Osteocyte (in vitro differentiated cells): Measurements from ENCODE around the gene PLVAP. TPM values are rescaled to one million over a fixed set of nuclear protein-coding genes. Genes with fewer than 3 reads are reported as not detected.

Experiments used
- DNase-seq: peaks from one replicate; pipeline ENCODE4 v3.0.0; 2021; ENCODE audit warnings: mixed read lengths; ENCODE audit not compliant: unreplicated experiment; ENCODE audit errors: extremely low spot score
- H3K27ac Mint-ChIP-seq: one replicate; pipeline ENCODE4 v1.8.0; 2021; ENCODE audit warnings: mild to moderate bottlenecking, mixed read lengths; ENCODE audit not compliant: unreplicated experiment
- H3K27me3 Mint-ChIP-seq: one replicate; pipeline ENCODE4 v1.8.0; 2021; ENCODE audit warnings: mixed read lengths; ENCODE audit not compliant: unreplicated experiment
- H3K36me3 Mint-ChIP-seq: one replicate; pipeline ENCODE4 v1.8.0; 2021; ENCODE audit warnings: mixed read lengths; ENCODE audit not compliant: unreplicated experiment
- H3K4me1 Mint-ChIP-seq: one replicate; pipeline ENCODE4 v1.8.0; 2021; ENCODE audit warnings: mixed read lengths; ENCODE audit not compliant: unreplicated experiment
- H3K4me3 Mint-ChIP-seq: one replicate; pipeline ENCODE4 v1.8.0; 2021; ENCODE audit warnings: mild to moderate bottlenecking, moderate library complexity, mixed read lengths; ENCODE audit not compliant: unreplicated experiment
- H3K9me3 Mint-ChIP-seq: one replicate; pipeline ENCODE4 v1.8.0; 2021; ENCODE audit warnings: mixed read lengths; ENCODE audit not compliant: unreplicated experiment
- CTCF ChIP-seq: fragments of 200-600 bp; sonication (generic); IDR thresholded peaks from 2 replicates; pipeline ENCODE4 v1.5.0; 2021; ENCODE audit warnings: antibody characterized with exemption, mild to moderate bottlenecking, moderate library complexity
- total RNA-seq: library from RNA; stranded (reverse); gene quantifications from 2 replicates; pipeline ENCODE4 v1.2.1, GENCODE V29; 2021

The PLVAP gene
- total RNA-seq, 1 donor from 2014 or later: not detected

- no peak for TF ChIP-seq CTCF
- H3K4me1 Mint-ChIP-seq: peaks cover 52% of the 10 kb centered on the region
- peak; percentile 99 for DNase-seq
- H3K27ac Mint-ChIP-seq: peak within 1 kb of the TSS; percentile 83
- peak within 1 kb of the TSS; percentile 94 for H3K4me3 Mint-ChIP-seq
- no peaks in the 10 kb centered on the region for H3K9me3 Mint-ChIP-seq
- no peaks in the 10 kb centered on the region for H3K27me3 Mint-ChIP-seq
- peaks cover 2% of the 10 kb centered on the region for H3K36me3 Mint-ChIP-seq
These were observed 67.8 kb downstream of the PLVAP start, which contains the start of gene DDA1 for GRCh38 chr19:17309198-17309964. Gene DDA1, plus strand, starts transcription at chr19:17309563. Its CDS starts 92 bp downstream, at chr19:17309655.

GRCh38 chr19:17307876-17308377 lies 69.2 kb downstream of the PLVAP start:
- TF ChIP-seq CTCF: no peak
- Mint-ChIP-seq H3K27me3 (no peaks in the 10 kb centered on the region), H3K4me1 (peaks cover 58% of the 10 kb centered on the region), H3K9me3 (no peaks in the 10 kb centered on the region), H3K36me3 (no peaks in the 10 kb centered on the region), H3K27ac (no peak overlapping the region), H3K4me3 (peak overlapping the region; percentile 41)
- DNase-seq: no peak

- no peaks in the 10 kb centered on the region for H3K9me3 Mint-ChIP-seq
- TF ChIP-seq CTCF: no peak
- H3K36me3 Mint-ChIP-seq: no peaks in the 10 kb centered on the region
- H3K27ac Mint-ChIP-seq: peak overlapping the region; percentile 54
- H3K27me3 Mint-ChIP-seq: no peaks in the 10 kb centered on the region
- DNase-seq: no peak
- peak overlapping the region; percentile 85 for H3K4me3 Mint-ChIP-seq
- H3K4me1 Mint-ChIP-seq: peaks cover 48% of the 10 kb centered on the region
These were observed 70.8 kb downstream of the PLVAP start for GRCh38 chr19:17306285-17306714.

- Mint-ChIP-seq H3K27me3 (no peaks in the 10 kb centered on the region), H3K36me3 (no peaks in the 10 kb centered on the region), H3K9me3 (no peaks in the 10 kb centered on the region), H3K4me1 (peaks cover 42% of the 10 kb centered on the region), H3K27ac (peak within 1 kb of the TSS; percentile 88), H3K4me3 (peak within 1 kb of the TSS; percentile 85)
- DNase-seq: peak; percentile 99
- peak; percentile 77 for TF ChIP-seq CTCF
These were observed 71.4 kb downstream of the PLVAP start, which contains the start of gene MRPL34 for GRCh38 chr19:17305517-17306284. Gene MRPL34, plus strand, starts transcription at chr19:17305872. Its CDS starts 21 bp downstream, at chr19:17305893.

GRCh38 chr19:17305216-17305516 lies 72.0 kb downstream of the PLVAP start:
- no peak for DNase-seq
- H3K4me1 Mint-ChIP-seq: peaks cover 37% of the 10 kb centered on the region

More at GRCh38 chr19:17305216-17305516, 72.0 kb downstream of the PLVAP start:
- Mint-ChIP-seq H3K27me3 (no peaks in the 10 kb centered on the region), H3K4me3 (peak overlapping the region; percentile 85), H3K9me3 (no peaks in the 10 kb centered on the region), H3K27ac (peak overlapping the region; percentile 88), H3K36me3 (no peaks in the 10 kb centered on the region)
- TF ChIP-seq CTCF: no peak
